GM10248 (cell line): Measurements from ENCODE around the gene ZC3H7B.
"Not testable (repeated sequence)": the region's sequence is repeated elsewhere in the genome, so short reads cannot be mapped to it uniquely, and the experiment has no call there.

Experiments used
- CTCF ChIA-PET: fragments of 300-600 bp; sonication (Branson Sonifier 250); formaldehyde crosslinking; extraction: SDS; loops from one replicate; lab custom pipeline; 2021; ENCODE audit warnings: antibody characterized with exemption; lab: Yijun Ruan, JAX
- POLR2A ChIA-PET: fragments of 350-650 bp; sonication (Branson Sonifier 250); formaldehyde crosslinking; extraction: SDS; loops from one replicate; lab custom pipeline; 2020; ENCODE audit warnings: antibody characterized with exemption; lab: Yijun Ruan, JAX
- DNase-seq: peaks from one replicate; pipeline ENCODE4 v3.0.0; 2012; ENCODE audit errors: extremely low spot score
- CTCF ChIP-seq: IDR thresholded peaks from 2 replicates; pipeline ENCODE4 v1.5.1; 2012; ENCODE audit warnings: mild to moderate bottlenecking, low read depth; ENCODE audit errors: extremely low read depth, missing control alignments, control extremely low read depth

Gene ZC3H7B

DNA sequence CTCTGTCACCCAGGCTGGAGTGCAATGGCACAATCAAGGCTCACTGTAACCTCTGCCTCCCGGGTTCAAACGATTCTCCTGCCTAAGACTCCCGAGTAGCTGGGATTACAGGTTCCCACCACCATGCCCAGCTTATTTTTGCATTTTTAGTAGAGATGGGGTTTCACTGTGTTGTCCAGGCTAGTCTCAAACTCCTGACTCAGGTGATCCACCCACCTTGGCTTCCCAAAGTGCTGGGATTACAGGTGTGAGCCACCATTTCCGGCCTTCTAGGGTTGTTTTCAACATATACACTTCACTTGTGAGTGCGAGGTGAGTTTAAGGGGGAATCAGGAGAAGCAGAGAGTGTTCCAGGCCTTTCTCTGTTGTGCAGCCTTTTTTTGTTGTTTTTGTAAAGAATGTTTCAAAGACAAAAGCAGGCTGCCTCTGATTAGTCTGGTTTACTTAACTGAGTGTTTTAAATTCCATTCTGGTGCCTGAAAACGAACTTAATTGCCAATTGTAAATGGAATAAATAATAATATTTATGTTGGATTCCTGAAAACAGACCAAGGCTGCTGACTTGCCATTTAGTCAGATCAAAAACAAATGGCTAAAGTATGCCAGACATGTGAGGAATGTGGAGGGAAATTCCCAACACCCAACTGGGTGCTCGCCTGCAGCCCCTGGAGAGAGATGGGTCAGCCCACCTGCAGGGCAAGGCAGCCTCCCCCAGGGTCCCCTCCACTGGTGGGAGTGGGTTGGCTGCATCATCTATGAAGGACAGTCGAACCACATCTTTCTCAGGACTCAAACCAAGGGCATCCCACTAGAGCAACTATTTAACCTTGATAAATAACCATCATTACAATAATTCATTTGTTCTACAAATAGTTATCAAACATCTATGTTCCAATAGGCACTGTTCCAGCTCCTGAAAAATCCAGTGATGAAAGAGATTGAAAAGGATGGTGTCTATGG lies 10.8 kb upstream of the ZC3H7B start:
- DNase-seq: no peak
- ChIA-PET POLR2A (no interaction called here), CTCF (no interaction called here)
- TF ChIP-seq CTCF: no peak

GRCh38 chr22:41294816-41295215 lies 6.5 kb upstream of the ZC3H7B start:
- CTCF ChIA-PET, POLR2A ChIA-PET, DNase-seq: not testable (repeated sequence)

DNA sequence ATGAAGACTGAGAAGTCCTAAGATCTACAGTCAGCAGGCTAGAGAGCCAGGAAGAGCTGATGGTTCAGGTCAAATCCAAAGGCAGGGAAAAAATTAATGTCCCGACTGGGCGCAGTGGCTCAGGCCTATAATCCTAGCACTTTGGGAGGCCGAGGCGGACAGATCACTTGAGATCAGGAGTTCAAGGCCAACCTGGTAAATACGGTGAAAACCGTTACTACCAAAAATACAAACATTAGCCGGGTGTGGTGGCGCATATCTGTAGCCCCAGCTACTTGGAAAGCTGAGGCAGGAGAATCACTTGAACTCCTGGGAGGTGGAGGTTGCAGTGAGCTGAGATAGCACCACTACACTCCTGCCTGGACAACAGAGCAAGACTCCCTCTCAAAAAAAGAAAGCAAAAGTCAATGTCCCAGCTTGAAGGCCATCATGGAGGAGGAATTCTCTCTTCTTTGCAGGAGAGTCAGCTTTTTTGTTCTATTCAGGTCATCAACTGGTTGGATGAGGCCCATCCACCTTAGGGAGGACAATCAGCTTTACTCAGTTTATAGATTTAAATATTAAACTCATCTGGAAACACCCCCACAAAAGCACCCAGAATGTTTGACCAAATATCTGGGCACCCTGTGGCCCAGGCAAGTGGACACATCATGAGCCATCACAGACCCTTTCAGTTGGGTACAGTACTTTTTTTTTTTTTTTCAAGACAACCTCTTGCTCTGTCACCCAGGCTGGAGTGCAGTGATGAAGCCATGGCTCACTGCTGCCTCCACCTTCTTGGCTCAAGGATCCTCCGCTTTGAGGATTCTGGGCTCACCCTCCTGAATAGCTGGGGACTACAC lies 4.3 kb upstream of the ZC3H7B start:
- POLR2A ChIA-PET: interaction anchor here (0.6 kb wide), 1 partner anchor 15 kb away, joined by 6 read pairs; no protein-coding TSS in a partner anchor
- TF ChIP-seq CTCF: no peak
- CTCF ChIA-PET: interaction anchor here (0.6 kb wide), 1 partner anchor 11 kb away, joined by 3 read pairs; the partner anchor contains the start of gene RANGAP1

GRCh38 chr22:41300661-41301060 lies 664 bp upstream of the ZC3H7B start:
- ChIA-PET CTCF (interaction anchor here (0.7 to 2.5 kb wide), 5 partner anchors 10 to 371 kb away, joined by 3 to 13 read pairs (median 4); partner anchors contain the start of gene RANGAP1), POLR2A (interaction anchor here (0.9 to 1.0 kb wide), 2 partner anchors 11 to 14 kb away, joined by 6 to 9 read pairs; partner anchors contain the start of gene RANGAP1)
- no peak for TF ChIP-seq CTCF
- DNase-seq: no peak

More for the DNA sequence above, 4.3 kb upstream of the ZC3H7B start:
- no peak for DNase-seq

- POLR2A ChIA-PET: interaction anchor here (1.8 kb wide), 1 partner anchor 16 kb away, joined by 5 read pairs; the partner anchor contains the start of gene RANGAP1
- CTCF ChIA-PET: interaction anchor here (0.7 to 2.5 kb wide), 7 partner anchors 9 to 373 kb away, joined by 3 to 13 read pairs (median 3); no protein-coding TSS in a partner anchor
- TF ChIP-seq CTCF: no peak
- DNase-seq: peak; percentile 39
Measured at GRCh38 chr22:41302021-41302767, 869 bp downstream of the ZC3H7B start.

DNA sequence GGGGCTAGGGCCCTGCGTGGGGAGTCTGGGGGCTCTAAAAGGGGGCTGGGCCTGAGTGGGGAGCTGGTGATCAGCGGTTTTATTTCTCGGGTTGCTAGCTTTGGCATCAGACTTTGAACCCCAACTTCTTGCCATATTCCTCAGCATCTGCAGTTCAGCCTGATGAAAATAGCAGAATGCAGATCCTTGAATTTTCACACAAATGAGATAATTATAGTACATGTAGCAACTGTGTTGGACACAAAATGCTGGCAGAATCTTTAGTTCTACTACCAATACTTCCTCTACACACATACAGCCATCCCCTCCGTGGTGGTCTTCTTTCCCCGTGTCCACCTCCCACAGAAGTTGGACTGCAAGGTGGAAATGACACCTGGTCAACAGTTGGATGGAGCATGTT lies 1.5 kb downstream of the ZC3H7B start:
- POLR2A ChIA-PET: interaction anchor here (1.8 kb wide), 1 partner anchor 17 kb away, joined by 5 read pairs; the partner anchor contains the start of gene RANGAP1

More for the DNA sequence above, 1.5 kb downstream of the ZC3H7B start:
- CTCF ChIA-PET: interaction anchor here (1.9 to 2.5 kb wide), 2 partner anchors 8 to 225 kb away, joined by 4 to 13 read pairs; no protein-coding TSS in a partner anchor
- no peak for TF ChIP-seq CTCF
- no peak for DNase-seq
